ENCODE measurements around the gene ZEB1. TPM values are rescaled to one million over a fixed set of nuclear protein-coding genes. Genes with fewer than 3 reads are reported as not detected.

The ZEB1 gene
- total RNA-seq, 2 donors from 2014 or later, result 15.0 to 28.2 TPM

DNA sequence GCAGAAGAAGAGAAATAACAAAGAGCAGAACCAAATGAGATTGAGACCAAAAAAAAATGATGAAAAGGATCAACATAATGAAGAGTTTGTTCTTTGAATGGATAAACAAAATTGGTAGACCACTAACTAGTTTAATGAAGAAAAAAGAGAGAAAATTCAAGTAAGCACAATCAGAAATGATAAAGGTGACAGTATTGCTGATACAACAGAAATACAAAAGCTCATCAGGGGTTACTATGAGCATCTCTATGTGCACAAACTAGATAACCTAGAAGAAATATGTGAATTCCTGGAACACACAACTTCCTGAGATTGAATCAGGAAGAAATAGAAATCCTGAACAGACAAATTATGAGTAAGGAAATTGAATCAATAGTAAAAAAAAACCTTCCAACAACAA lies 157.1 kb downstream of the ZEB1 start:
- TF ChIP-seq POLR2A (IDR thresholded peaks at IDR 0.05), result no peak
- TF ChIP-seq, protein P1, sequence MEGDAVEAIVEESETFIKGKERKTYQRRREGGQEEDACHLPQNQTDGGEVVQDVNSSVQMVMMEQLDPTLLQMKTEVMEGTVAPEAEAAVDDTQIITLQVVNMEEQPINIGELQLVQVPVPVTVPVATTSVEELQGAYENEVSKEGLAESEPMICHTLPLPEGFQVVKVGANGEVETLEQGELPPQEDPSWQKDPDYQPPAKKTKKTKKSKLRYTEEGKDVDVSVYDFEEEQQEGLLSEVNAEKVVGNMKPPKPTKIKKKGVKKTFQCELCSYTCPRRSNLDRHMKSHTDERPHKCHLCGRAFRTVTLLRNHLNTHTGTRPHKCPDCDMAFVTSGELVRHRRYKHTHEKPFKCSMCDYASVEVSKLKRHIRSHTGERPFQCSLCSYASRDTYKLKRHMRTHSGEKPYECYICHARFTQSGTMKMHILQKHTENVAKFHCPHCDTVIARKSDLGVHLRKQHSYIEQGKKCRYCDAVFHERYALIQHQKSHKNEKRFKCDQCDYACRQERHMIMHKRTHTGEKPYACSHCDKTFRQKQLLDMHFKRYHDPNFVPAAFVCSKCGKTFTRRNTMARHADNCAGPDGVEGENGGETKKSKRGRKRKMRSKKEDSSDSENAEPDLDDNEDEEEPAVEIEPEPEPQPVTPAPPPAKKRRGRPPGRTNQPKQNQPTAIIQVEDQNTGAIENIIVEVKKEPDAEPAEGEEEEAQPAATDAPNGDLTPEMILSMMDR (IDR thresholded peaks at IDR 0.05), result no peak
- no peak for TF ChIP-seq POLR2AphosphoS5 (IDR thresholded peaks at IDR 0.05)
- Histone ChIP-seq H3K27me3 (replicated peaks; ENCODE audit: insufficient read depth) (no peaks in the 10 kb centered on the region), H3K36me3 (no peaks in the 10 kb centered on the region), H3K4me1 (replicated peaks) (no peaks in the 10 kb centered on the region), H3K27ac (no peak overlapping the region), H3K9me3 (no peaks in the 10 kb centered on the region), H3K4me3 (no peak overlapping the region)
- intact Hi-C loops (cut with DNase I), result no loop called here
- no peak for DNase-seq (ENCODE audit: low spot score)

DNA sequence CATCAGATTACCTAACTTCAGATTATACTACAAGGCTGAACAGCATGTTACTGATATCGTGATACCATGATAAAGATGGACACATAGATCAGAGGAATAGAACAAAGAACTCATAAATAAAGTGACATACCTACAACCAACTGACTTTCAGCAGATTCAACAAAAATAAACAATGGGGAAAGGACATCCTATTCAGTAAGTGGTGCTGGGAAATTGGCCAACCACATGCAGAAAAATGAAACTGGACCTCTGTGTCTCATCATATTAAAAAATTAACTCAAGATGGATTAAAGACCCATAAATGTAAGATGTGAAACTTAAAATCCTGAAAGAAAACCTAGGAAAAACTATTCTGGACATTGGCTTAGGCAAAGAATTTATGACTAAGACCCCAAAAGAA lies 158.6 kb downstream of the ZEB1 start:
- Histone ChIP-seq H3K27me3 (replicated peaks; ENCODE audit: insufficient read depth) (no peaks in the 10 kb centered on the region), H3K4me3 (no peak overlapping the region), H3K4me1 (replicated peaks) (no peaks in the 10 kb centered on the region), H3K9me3 (no peaks in the 10 kb centered on the region), H3K27ac (no peak overlapping the region), H3K36me3 (no peaks in the 10 kb centered on the region)
- TF ChIP-seq POLR2A (IDR thresholded peaks at IDR 0.05), result no peak
- TF ChIP-seq, protein P1 (IDR thresholded peaks at IDR 0.05), result no peak
- TF ChIP-seq POLR2AphosphoS5 (IDR thresholded peaks at IDR 0.05), result no peak
- intact Hi-C loops (cut with DNase I), result no loop called here
- DNase-seq (ENCODE audit: low spot score), result no peak
- WGBS, result 21% methylated on average over 1 of the region's 1 CpG

DNA sequence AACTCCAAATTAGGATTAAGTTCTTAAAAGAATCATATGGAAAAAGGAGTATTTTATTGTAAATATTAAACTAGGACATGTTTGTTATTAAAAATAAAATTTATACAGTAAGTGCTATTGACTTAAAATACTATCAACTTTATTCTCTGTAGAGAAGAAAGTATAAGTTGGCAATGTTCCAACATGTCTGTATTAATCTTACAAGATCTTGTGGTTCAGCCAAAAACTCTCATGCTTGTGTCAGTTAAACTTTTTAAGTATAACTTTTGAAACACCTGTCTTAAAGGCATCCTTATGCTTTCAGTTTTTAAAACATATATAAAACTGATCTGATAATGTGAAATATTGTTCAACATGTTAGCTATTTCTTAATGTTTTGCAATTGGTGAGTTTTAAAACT lies 160.7 kb downstream of the ZEB1 start:
- H3K9me3 ChIP-seq, result no peaks in the 10 kb centered on the region
- H3K27ac ChIP-seq, result no peak overlapping the region
- DNase-seq (ENCODE audit: low spot score), result no peak
- no peak overlapping the region for H3K4me3 ChIP-seq
- TF ChIP-seq POLR2A (IDR thresholded peaks at IDR 0.05) (no peak), POLR2AphosphoS5 (IDR thresholded peaks at IDR 0.05) (no peak)
- TF ChIP-seq, protein P1 (IDR thresholded peaks at IDR 0.05), result no peak
- H3K4me1 ChIP-seq (replicated peaks), result no peaks in the 10 kb centered on the region
- H3K36me3 ChIP-seq, result no peaks in the 10 kb centered on the region
- intact Hi-C loops (cut with DNase I), result no loop called here
- no peaks in the 10 kb centered on the region for H3K27me3 ChIP-seq (replicated peaks; ENCODE audit: insufficient read depth)

DNA sequence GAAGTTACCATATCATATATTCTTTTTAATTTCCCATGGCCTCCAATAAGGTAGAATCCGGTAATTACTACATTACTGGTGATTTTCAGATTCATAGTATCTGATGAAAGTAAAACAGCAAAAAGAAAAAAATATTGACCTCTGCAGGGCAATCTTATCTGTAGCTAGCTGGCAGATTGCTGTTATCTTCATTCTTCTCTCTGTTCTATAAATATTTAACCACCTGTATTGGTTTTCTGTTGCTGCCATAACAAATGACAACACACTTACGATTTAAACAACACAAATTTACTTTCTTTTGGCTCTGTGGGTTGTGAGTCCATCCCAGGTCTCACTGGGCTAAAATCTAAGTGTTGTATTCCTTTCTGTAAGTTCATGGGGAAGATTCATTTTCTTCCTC lies 164.5 kb downstream of the ZEB1 start:
- no peaks in the 10 kb centered on the region for H3K9me3 ChIP-seq
- TF ChIP-seq, protein P1 (IDR thresholded peaks at IDR 0.05), result no peak
- no peak for TF ChIP-seq POLR2A (IDR thresholded peaks at IDR 0.05)
- H3K27ac ChIP-seq, result no peak overlapping the region
- H3K4me3 ChIP-seq, result no peak overlapping the region
- DNase-seq (ENCODE audit: low spot score), result no peak
- intact Hi-C loops (cut with DNase I), result no loop called here
- no peaks in the 10 kb centered on the region for H3K27me3 ChIP-seq (replicated peaks; ENCODE audit: insufficient read depth)
- H3K4me1 ChIP-seq (replicated peaks), result no peaks in the 10 kb centered on the region
- 83% methylated on average over 2 of the region's 2 CpGs for WGBS
- H3K36me3 ChIP-seq, result no peaks in the 10 kb centered on the region

DNA sequence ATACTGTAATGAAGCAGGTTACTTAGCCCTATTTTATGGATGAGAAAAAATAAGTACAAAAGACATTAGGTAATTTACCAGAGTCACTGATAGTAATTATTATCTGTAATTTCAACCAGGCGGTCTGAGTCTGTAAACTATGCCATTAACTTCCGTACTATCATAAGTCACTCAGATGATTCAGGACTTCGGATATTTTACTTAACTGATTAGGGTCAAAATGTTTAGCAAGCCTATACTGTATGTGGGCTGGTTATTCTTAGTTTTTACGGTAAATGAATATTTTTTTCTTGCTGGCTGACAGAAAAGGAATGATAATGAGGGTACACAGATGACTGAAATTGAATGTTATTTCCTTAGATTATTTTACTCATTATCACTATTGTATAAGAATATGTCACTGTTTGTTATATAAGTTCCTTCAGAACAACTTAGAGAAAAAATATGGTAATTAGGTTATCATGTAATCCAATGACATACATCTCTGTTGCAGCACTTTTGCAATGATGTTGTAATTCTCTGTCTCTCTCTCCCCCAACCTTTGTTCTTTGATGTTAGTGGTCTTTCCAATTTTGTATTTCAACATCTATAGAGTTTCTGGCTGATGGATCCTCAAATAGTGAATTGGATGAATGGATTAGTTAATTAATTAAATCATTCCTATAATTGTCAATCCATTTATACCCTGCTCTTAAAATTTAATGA lies 165.6 kb downstream of the ZEB1 start:
- WGBS, result 93% methylated on average over 4 of the region's 4 CpGs
- H3K4me3 ChIP-seq, result no peak overlapping the region
- H3K27ac ChIP-seq, result no peak overlapping the region
- H3K9me3 ChIP-seq, result no peaks in the 10 kb centered on the region
- no peak for DNase-seq (ENCODE audit: low spot score)
- no peaks in the 10 kb centered on the region for H3K36me3 ChIP-seq
- TF ChIP-seq POLR2AphosphoS5 (IDR thresholded peaks at IDR 0.05) (no peak), POLR2A (IDR thresholded peaks at IDR 0.05) (no peak)
- TF ChIP-seq, protein P1 (IDR thresholded peaks at IDR 0.05), result no peak
- intact Hi-C loops (cut with DNase I), result no loop called here
- H3K27me3 ChIP-seq (replicated peaks; ENCODE audit: insufficient read depth), result no peaks in the 10 kb centered on the region
- no peaks in the 10 kb centered on the region for H3K4me1 ChIP-seq (replicated peaks)

Measured in prostate gland (tissue), 2 donors.